ENCODE measurements around the gene PARVA.
"Not testable (repeated sequence)": the region's sequence is repeated elsewhere in the genome, so short reads cannot be mapped to it uniquely, and the experiment has no call there.

The PARVA gene

GRCh38 chr11:12362857-12363256, 14.5 kb upstream of the PARVA start:
- no peak for DNase-seq (ENCODE audit: low read depth)
- H3K4me3 ChIP-seq (ENCODE audit: low read length) = no peak overlapping the region
- TF ChIP-seq CTCF (IDR thresholded peaks at IDR 0.05; ENCODE audit: insufficient read depth, low read depth, low read length, missing control alignments) = no peak

GRCh38 chr11:12363373-12363772, 14.0 kb upstream of the PARVA start:
- H3K4me3 ChIP-seq (ENCODE audit: low read length) = no peak overlapping the region
- TF ChIP-seq CTCF (IDR thresholded peaks at IDR 0.05; ENCODE audit: insufficient read depth, low read depth, low read length, missing control alignments) = no peak

GRCh38 chr11:12365965-12366575, 11.3 kb upstream of the PARVA start:
- DNase-seq (ENCODE audit: low read depth) = peak; percentile 30
- not testable (repeated sequence) for H3K4me3 ChIP-seq (ENCODE audit: low read length)

More at GRCh38 chr11:12363373-12363772, 14.0 kb upstream of the PARVA start:
- no peak for DNase-seq (ENCODE audit: low read depth)

GRCh38 chr11:12367057-12367456, 10.3 kb upstream of the PARVA start:
- H3K4me3 ChIP-seq (ENCODE audit: low read length); DNase-seq (ENCODE audit: low read depth): not testable (repeated sequence)

GRCh38 chr11:12372111-12372510, 5.3 kb upstream of the PARVA start:
- no peak for DNase-seq (ENCODE audit: low read depth)
- H3K4me3 ChIP-seq (ENCODE audit: low read length) = no peak overlapping the region
- no peak for TF ChIP-seq CTCF (IDR thresholded peaks at IDR 0.05; ENCODE audit: insufficient read depth, low read depth, low read length, missing control alignments)

- no peak for TF ChIP-seq CTCF (IDR thresholded peaks at IDR 0.05; ENCODE audit: insufficient read depth, low read depth, low read length, missing control alignments)
- DNase-seq (ENCODE audit: low read depth) = no peak
- H3K4me3 ChIP-seq (ENCODE audit: low read length) = no peak overlapping the region
Observed at GRCh38 chr11:12375720-12376119, 1.7 kb upstream of the PARVA start.

GRCh38 chr11:12376259-12377081, 901 bp upstream of the PARVA start:
- H3K4me3 ChIP-seq (ENCODE audit: low read length) = no peak overlapping the region
- no peak for TF ChIP-seq CTCF (IDR thresholded peaks at IDR 0.05; ENCODE audit: insufficient read depth, low read depth, low read length, missing control alignments)
- DNase-seq (ENCODE audit: low read depth) = no peak
